T-helper 1 cell treated with Interleukin-12 subunit alpha and Interleukin-12 subunit beta and Interleukin-4 antibody, amounts not matched to agents 30 ng/mL and 1 ng/mL, for 36 hours (primary cell): ENCODE data around the gene DHRS13. TPM values are rescaled to one million over a fixed set of nuclear protein-coding genes. Genes with fewer than 3 reads are reported as not detected.

Experiments
- intact Hi-C: fragments of 100-400 bp; cut with micrococcal nuclease; formaldehyde crosslinking; loops from one replicate; pipeline ENCODE4 v1.15.1; 2024
- total RNA-seq: library from RNA; stranded (reverse); gene quantifications from 2 replicates; pipeline ENCODE4 v1.2.3, GENCODE V29; 2022

DHRS13 gene
- total RNA-seq, 1 donor from 2014 or later: 22.8 TPM

- intact Hi-C loops: no loop called here
Observed at GRCh38 chr17:28906706-28907438, 4.0 kb upstream of the DHRS13 start.

- intact Hi-C loops: no loop called here
Observed at GRCh38 chr17:28906276-28906675, 3.4 kb upstream of the DHRS13 start.

GRCh38 chr17:28904800-28905199, 1.9 kb upstream of the DHRS13 start:
- intact Hi-C loops: no loop called here

GRCh38 chr17:28903546-28903841, 615 bp upstream of the DHRS13 start:
- intact Hi-C loops: loop anchor here (1.0 to 2.0 kb wide), 11 partner anchors 13 to 332 kb away; partner anchors contain the start of genes BLTP2, FAM222B and PIGS

GRCh38 chr17:28901866-28902818, 737 bp downstream of the DHRS13 start:
- intact Hi-C loops: loop anchor here (1.0 to 2.0 kb wide), 2 partner anchors 9 to 257 kb away; partner anchors contain the start of gene BLTP2

GRCh38 chr17:28900986-28901726, 1.7 kb downstream of the DHRS13 start:
- intact Hi-C loops: no loop called here

GRCh38 chr17:28899212-28899815, 3.6 kb downstream of the DHRS13 start:
- intact Hi-C loops: no loop called here

- intact Hi-C loops: no loop called here
Observed at GRCh38 chr17:28898527-28898955, 4.3 kb downstream of the DHRS13 start.

GRCh38 chr17:28897769-28898526, 4.9 kb downstream of the DHRS13 start:
- intact Hi-C loops: loop anchor here (1.0 kb wide), 1 partner anchor 44 kb away; no protein-coding TSS in a partner anchor

GRCh38 chr17:28896884-28897768, 5.8 kb downstream of the DHRS13 start, which contains the start of gene FLOT2:
TSS of gene FLOT2 (minus strand) at chr17:28897733. CDS start at chr17:28897574, 159 bp downstream.
- intact Hi-C loops: loop anchor here (1.0 kb wide), 1 partner anchor 43 kb away; no protein-coding TSS in a partner anchor

- intact Hi-C loops: no loop called here
Observed at GRCh38 chr17:28896491-28896883, 6.4 kb downstream of the DHRS13 start.

GRCh38 chr17:28895794-28896447, 7.0 kb downstream of the DHRS13 start:
- intact Hi-C loops: no loop called here

GRCh38 chr17:28893248-28894183, 9.4 kb downstream of the DHRS13 start:
- intact Hi-C loops: loop anchor here (1.0 to 5.0 kb wide), 4 partner anchors 9 to 231 kb away; partner anchors contain the start of genes SDF2 and SUPT6H

- intact Hi-C loops: loop anchor here (2.0 to 5.0 kb wide), 2 partner anchors 21 to 230 kb away; partner anchors contain the start of genes SDF2 and SUPT6H
Observed at GRCh38 chr17:28892024-28892423, 10.9 kb downstream of the DHRS13 start.

GRCh38 chr17:28891201-28891600, 11.7 kb downstream of the DHRS13 start:
- intact Hi-C loops: loop anchor here (5.0 kb wide), 1 partner anchor 229 kb away; the partner anchor contains the start of genes SDF2 and SUPT6H

- intact Hi-C loops: loop anchor here (5.0 kb wide), 1 partner anchor 228 kb away; the partner anchor contains the start of genes SDF2 and SUPT6H
Observed at GRCh38 chr17:28889996-28890395, 12.9 kb downstream of the DHRS13 start.

GRCh38 chr17:28888832-28889231, 14.0 kb downstream of the DHRS13 start:
- intact Hi-C loops: no loop called here
